ENCODE measurements around the gene SLC35A1. TPM values are rescaled to one million over a fixed set of nuclear protein-coding genes. Genes with fewer than 3 reads are reported as not detected.

SLC35A1 gene, protein sequence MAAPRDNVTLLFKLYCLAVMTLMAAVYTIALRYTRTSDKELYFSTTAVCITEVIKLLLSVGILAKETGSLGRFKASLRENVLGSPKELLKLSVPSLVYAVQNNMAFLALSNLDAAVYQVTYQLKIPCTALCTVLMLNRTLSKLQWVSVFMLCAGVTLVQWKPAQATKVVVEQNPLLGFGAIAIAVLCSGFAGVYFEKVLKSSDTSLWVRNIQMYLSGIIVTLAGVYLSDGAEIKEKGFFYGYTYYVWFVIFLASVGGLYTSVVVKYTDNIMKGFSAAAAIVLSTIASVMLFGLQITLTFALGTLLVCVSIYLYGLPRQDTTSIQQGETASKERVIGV
- total RNA-seq: 11.6 and 15.1 TPM in 2 replicates

GRCh38 chr6:87472525-87473418 lies at the start of gene SLC35A1:
SLC35A1 (plus strand) TSS chr6:87472974; CDS start chr6:87473004, 30 bp downstream.
- Histone ChIP-seq H3K36me3 (ENCODE audit: control insufficient read depth, insufficient read depth, low read length) (no peaks in the 10 kb centered on the region), H3K4me3 (ENCODE audit: low read depth, low read length) (peak within 1 kb of the TSS; percentile 94), H3K27me3 (ENCODE audit: control insufficient read depth, insufficient read depth, low read length) (no peaks in the 10 kb centered on the region)
- TF ChIP-seq CTCF (IDR thresholded peaks at IDR 0.05; ENCODE audit: insufficient read depth, low read length, poor library complexity, severe bottlenecking): no peak
- DNase-seq (ENCODE audit: low read depth): peak; percentile 14

DNA sequence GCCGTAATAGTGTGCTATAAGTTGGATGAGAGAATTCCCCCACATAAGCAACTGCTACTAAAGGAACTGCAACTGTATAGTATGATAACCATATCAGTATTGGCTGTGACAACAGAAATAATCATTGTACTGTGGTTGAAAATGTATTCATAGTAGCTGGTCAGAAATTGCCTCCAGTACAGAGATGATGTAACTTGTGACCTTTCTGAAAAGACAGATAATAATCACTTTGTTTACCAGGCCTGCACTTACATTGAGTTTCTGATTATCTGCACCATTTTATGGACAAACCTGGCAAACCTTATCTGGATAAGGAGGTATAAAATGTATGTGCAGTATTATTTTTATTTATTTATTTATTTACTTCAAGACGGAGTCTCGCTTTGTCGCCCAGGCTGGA lies 46.0 kb upstream of the SLC35A1 start:
- TF ChIP-seq CTCF (IDR thresholded peaks at IDR 0.05; ENCODE audit: insufficient read depth, low read length, poor library complexity, severe bottlenecking): no peak
- no peak for DNase-seq (ENCODE audit: low read depth)

GRCh38 chr6:87430499-87430898 lies 42.3 kb upstream of the SLC35A1 start:
- Histone ChIP-seq H3K4me3 (ENCODE audit: low read depth, low read length) (no peak overlapping the region), H3K36me3 (ENCODE audit: control insufficient read depth, insufficient read depth, low read length) (no peaks in the 10 kb centered on the region), H3K27me3 (ENCODE audit: control insufficient read depth, insufficient read depth, low read length) (no peaks in the 10 kb centered on the region)
- DNase-seq (ENCODE audit: low read depth): no peak
- no peak for TF ChIP-seq CTCF (IDR thresholded peaks at IDR 0.05; ENCODE audit: insufficient read depth, low read length, poor library complexity, severe bottlenecking)

More for the DNA sequence above, 46.0 kb upstream of the SLC35A1 start:
- Histone ChIP-seq H3K27me3 (ENCODE audit: control insufficient read depth, insufficient read depth, low read length) (no peaks in the 10 kb centered on the region), H3K4me3 (ENCODE audit: low read depth, low read length) (no peak overlapping the region), H3K36me3 (ENCODE audit: control insufficient read depth, insufficient read depth, low read length) (no peaks in the 10 kb centered on the region)

- no peak for DNase-seq (ENCODE audit: low read depth)
- TF ChIP-seq CTCF (IDR thresholded peaks at IDR 0.05; ENCODE audit: insufficient read depth, low read length, poor library complexity, severe bottlenecking): no peak
- Histone ChIP-seq H3K4me3 (ENCODE audit: low read depth, low read length) (no peak overlapping the region), H3K36me3 (ENCODE audit: control insufficient read depth, insufficient read depth, low read length) (no peaks in the 10 kb centered on the region), H3K27me3 (ENCODE audit: control insufficient read depth, insufficient read depth, low read length) (no peaks in the 10 kb centered on the region)
These were observed 41.5 kb upstream of the SLC35A1 start for GRCh38 chr6:87431263-87431662.

DNA sequence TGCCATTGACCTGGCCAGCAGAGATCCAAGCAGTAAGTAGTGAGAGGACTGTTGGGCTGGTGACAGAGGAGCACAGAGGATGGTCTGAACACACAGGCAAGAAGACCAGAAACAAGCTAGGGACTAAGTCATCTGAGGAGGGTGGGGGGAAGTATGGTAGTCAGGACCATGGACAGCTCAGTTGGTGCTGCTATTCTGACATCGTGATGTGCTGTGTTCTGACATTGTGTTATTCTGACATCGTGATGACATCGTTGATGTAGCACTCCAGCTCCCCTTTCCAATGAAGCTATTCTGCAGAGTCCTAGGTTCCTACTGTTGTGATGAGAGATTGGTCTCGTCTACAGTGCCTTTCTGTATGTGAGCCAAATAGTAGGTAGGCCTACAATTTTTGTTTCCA lies 36.3 kb upstream of the SLC35A1 start:
- peak; percentile 31 for DNase-seq (ENCODE audit: low read depth)

More for the DNA sequence above, 36.3 kb upstream of the SLC35A1 start:
- Histone ChIP-seq H3K4me3 (ENCODE audit: low read depth, low read length) (no peak overlapping the region), H3K36me3 (ENCODE audit: control insufficient read depth, insufficient read depth, low read length) (no peaks in the 10 kb centered on the region), H3K27me3 (ENCODE audit: control insufficient read depth, insufficient read depth, low read length) (no peaks in the 10 kb centered on the region)
- no peak for TF ChIP-seq CTCF (IDR thresholded peaks at IDR 0.05; ENCODE audit: insufficient read depth, low read length, poor library complexity, severe bottlenecking)
